HG03066 (cell line): ENCODE data around the gene ESR1.
"Not testable (repeated sequence)": the region's sequence is repeated elsewhere in the genome, so short reads cannot be mapped to it uniquely, and the experiment has no call there.

Experiments
- ATAC-seq: cut with Tn5 transposase; IDR thresholded peaks from one replicate; pipeline ENCODE4 v1.9.1; 2021; ENCODE audit warnings: low read depth; ENCODE audit not compliant: unreplicated experiment

ESR1 gene

GRCh38 chr6:151811081-151811480 is 3.6 kb downstream of the ESR1 start:
- no peak for ATAC-seq

- ATAC-seq = no peak
These were observed 6.4 kb downstream of the ESR1 start for GRCh38 chr6:151813858-151814257.

- ATAC-seq = no peak
These were observed 7.1 kb downstream of the ESR1 start for GRCh38 chr6:151814614-151815013.

GRCh38 chr6:151822252-151823111 is 15.0 kb downstream of the ESR1 start:
- peak; percentile 91 for ATAC-seq

GRCh38 chr6:151826517-151827142 is 19.1 kb downstream of the ESR1 start:
- ATAC-seq = no peak

- ATAC-seq = no peak
These were observed 25.2 kb downstream of the ESR1 start for GRCh38 chr6:151832710-151833109.

- no peak for ATAC-seq
These were observed 27.9 kb downstream of the ESR1 start for GRCh38 chr6:151835396-151835795.

GRCh38 chr6:151837223-151837622 is 29.7 kb downstream of the ESR1 start:
- no peak for ATAC-seq

GRCh38 chr6:151842816-151843215 is 35.3 kb downstream of the ESR1 start:
- no peak for ATAC-seq

- no peak for ATAC-seq
These were observed 39.6 kb downstream of the ESR1 start for GRCh38 chr6:151847064-151847463.

- ATAC-seq = no peak
These were observed 43.1 kb downstream of the ESR1 start for GRCh38 chr6:151850479-151851003.

- ATAC-seq = no peak
These were observed 50.8 kb downstream of the ESR1 start for GRCh38 chr6:151858294-151858693.

GRCh38 chr6:151862461-151862860 is 55.0 kb downstream of the ESR1 start:
- ATAC-seq = no peak

GRCh38 chr6:151867361-151867869 is 59.9 kb downstream of the ESR1 start:
- not testable (repeated sequence) for ATAC-seq

GRCh38 chr6:151869345-151869744 is 61.9 kb downstream of the ESR1 start:
- ATAC-seq = no peak

- ATAC-seq = no peak
These were observed 62.3 kb downstream of the ESR1 start for GRCh38 chr6:151869787-151870186.

- no peak for ATAC-seq
These were observed 62.9 kb downstream of the ESR1 start for GRCh38 chr6:151870375-151870774.

GRCh38 chr6:151875524-151875923 is 68.0 kb downstream of the ESR1 start:
- no peak for ATAC-seq

- no peak for ATAC-seq
These were observed 68.6 kb downstream of the ESR1 start for GRCh38 chr6:151876122-151876521.

- no peak for ATAC-seq
These were observed 70.0 kb downstream of the ESR1 start for GRCh38 chr6:151877458-151877857.

- no peak for ATAC-seq
These were observed 73.7 kb downstream of the ESR1 start for GRCh38 chr6:151881231-151881630.

GRCh38 chr6:151882206-151882605 is 74.7 kb downstream of the ESR1 start:
- no peak for ATAC-seq
